HepG2 (cell line): ENCODE results near the gene SARNP.

Experiments
- CEBPZ ChIP-seq: IDR thresholded peaks from 2 replicates; pipeline ENCODE4 v1.6.1; 2012; ENCODE audit warnings: low read length, improper control_type of control experiment
- FOXA1 ChIP-seq, 2 experiments: fragments of 450-650 bp in 1 of 2; sonication (generic) in 1 of 2; formaldehyde crosslinking in 1 of 2; IDR thresholded peaks; 2 replicates each; pipeline versions ENCODE4 v1.4.0 to v1.6.1; 2016 to 2020; ENCODE audit warnings: missing genetic modification reagents in 1 of 2
- KAT8 ChIP-seq: IDR thresholded peaks from 2 replicates; pipeline ENCODE4 v1.6.1; 2016; ENCODE audit warnings: missing genetic modification reagents, missing compliant biosample characterization
- MAZ ChIP-seq, 2 experiments: sonication (generic) in 1 of 2; formaldehyde crosslinking in 1 of 2; IDR thresholded peaks; 2 replicates each; pipeline versions ENCODE4 v1.5.0 to v1.6.1; 2012 to 2020; ENCODE audit warnings: low read depth in 2 of 2, mild to moderate bottlenecking in 2 of 2, borderline replicate concordance in 1 of 2, improper control_type of control experiment in 1 of 2, low read length in 1 of 2, missing genetic modification reagents in 1 of 2, moderate library complexity in 1 of 2
- POLR2A ChIP-seq, 2 experiments: IDR thresholded peaks; 2 replicates each; pipeline ENCODE4 v1.6.1; 2011; ENCODE audit warnings: low read depth in 2 of 2, low read length in 2 of 2, mild to moderate bottlenecking in 1 of 2, moderate library complexity in 1 of 2; ENCODE audit not compliant: insufficient read depth in 1 of 2
- WIZ ChIP-seq: sonication (generic); formaldehyde crosslinking; IDR thresholded peaks from 2 replicates; pipeline ENCODE4 v1.5.1; 2020; ENCODE audit warnings: mild to moderate bottlenecking, missing genetic modification reagents
- ZNF138 ChIP-seq: sonication (generic); formaldehyde crosslinking; IDR thresholded peaks from 2 replicates; pipeline ENCODE4 v1.5.0; 2020; ENCODE audit warnings: mild to moderate bottlenecking, low read depth, missing genetic modification reagents
- ZNF331 ChIP-seq: sonication (generic); formaldehyde crosslinking; IDR thresholded peaks from 2 replicates; pipeline ENCODE4 v1.4.0; 2020; ENCODE audit warnings: missing genetic modification reagents
- TF ChIP-seq, protein P1 (sequence below): sonication (generic); formaldehyde crosslinking; IDR thresholded peaks from 2 replicates; pipeline ENCODE4 v1.4.0; 2020; ENCODE audit warnings: missing genetic modification reagents

DNA sequence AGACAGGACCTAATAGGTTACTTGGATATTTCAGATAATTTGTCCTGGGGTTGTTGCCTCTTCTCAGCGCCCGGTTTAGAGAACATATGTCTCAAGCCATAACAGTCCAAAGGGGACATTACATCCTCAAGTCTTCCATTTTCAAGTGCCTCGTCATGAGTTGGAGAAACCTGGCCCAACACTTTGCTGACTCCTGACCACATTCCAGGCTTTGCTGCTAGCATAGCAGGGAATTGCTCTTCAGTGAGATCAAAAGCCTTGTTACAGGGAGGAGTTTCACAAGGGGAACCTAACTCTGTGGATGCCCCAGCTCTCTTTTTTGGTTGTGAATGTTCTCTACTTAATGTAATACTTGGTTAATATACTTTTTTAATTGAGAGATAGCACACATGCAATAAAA lies 33.4 kb upstream of the SARNP start:
- no peak for TF ChIP-seq MAZ (IDR thresholded peaks at IDR 0.05; ENCODE audit: borderline replicate concordance, low read depth, low read length)
- no peak for TF ChIP-seq MAZ (CRISPR knock-in tag; IDR thresholded peaks at IDR 0.05; ENCODE audit: low read depth)
- no peak for TF ChIP-seq ZNF331 (CRISPR knock-in tag)
- no peak for TF ChIP-seq CEBPZ
- no peak for TF ChIP-seq POLR2A (IDR thresholded peaks at IDR 0.05; ENCODE audit: insufficient read depth in 1 of 2, low read depth in 2 of 2, low read length in 2 of 2)
- TF ChIP-seq, protein P1, sequence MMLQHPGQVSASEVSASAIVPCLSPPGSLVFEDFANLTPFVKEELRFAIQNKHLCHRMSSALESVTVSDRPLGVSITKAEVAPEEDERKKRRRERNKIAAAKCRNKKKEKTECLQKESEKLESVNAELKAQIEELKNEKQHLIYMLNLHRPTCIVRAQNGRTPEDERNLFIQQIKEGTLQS (CRISPR knock-in tag) = no peak
- TF ChIP-seq WIZ = no peak
- no peak for TF ChIP-seq ZNF138 (CRISPR knock-in tag)
- no peak for TF ChIP-seq FOXA1 (IDR thresholded peaks at IDR 0.05)
- no peak for TF ChIP-seq FOXA1 (CRISPR knock-in tag; IDR thresholded peaks at IDR 0.05)
- TF ChIP-seq KAT8 (CRISPR knock-in tag) = no peak
